Measurements from ENCODE around the gene HSPB9.

DNA sequence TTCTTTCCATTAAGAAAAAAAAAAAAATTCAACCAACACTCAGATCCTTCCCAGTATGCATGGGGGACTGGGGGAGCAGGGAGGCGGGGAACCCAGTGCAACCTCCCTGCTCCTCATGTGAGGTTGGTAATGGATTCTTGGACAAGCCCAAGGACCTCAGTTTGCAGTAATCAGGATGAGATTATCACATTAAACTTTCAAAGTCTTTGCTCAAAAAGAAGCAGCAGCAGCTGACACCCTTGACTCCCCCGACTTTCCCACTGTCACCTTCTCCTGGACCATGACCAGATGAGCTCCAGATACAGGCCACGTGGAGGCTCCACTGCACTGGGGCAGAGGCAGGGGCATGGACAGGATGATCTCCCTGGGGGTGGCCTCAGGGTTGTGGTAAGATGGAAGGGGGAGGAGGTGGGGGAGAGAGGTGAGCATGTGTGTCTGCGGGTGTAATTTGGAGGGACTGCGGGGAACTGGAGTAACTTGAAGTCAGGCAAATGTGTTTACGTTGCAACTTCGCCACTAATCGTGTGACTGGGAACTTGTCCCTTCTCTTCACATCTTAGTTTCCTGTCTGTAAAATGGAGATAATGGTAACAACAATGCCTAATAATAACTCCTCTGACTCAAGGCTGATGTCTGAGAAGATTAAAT is 44.1 kb upstream of the HSPB9 start:
- TF ChIP-seq, protein P1, sequence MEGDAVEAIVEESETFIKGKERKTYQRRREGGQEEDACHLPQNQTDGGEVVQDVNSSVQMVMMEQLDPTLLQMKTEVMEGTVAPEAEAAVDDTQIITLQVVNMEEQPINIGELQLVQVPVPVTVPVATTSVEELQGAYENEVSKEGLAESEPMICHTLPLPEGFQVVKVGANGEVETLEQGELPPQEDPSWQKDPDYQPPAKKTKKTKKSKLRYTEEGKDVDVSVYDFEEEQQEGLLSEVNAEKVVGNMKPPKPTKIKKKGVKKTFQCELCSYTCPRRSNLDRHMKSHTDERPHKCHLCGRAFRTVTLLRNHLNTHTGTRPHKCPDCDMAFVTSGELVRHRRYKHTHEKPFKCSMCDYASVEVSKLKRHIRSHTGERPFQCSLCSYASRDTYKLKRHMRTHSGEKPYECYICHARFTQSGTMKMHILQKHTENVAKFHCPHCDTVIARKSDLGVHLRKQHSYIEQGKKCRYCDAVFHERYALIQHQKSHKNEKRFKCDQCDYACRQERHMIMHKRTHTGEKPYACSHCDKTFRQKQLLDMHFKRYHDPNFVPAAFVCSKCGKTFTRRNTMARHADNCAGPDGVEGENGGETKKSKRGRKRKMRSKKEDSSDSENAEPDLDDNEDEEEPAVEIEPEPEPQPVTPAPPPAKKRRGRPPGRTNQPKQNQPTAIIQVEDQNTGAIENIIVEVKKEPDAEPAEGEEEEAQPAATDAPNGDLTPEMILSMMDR (IDR thresholded peaks at IDR 0.05) = no peak
- TF ChIP-seq POLR2A (IDR thresholded peaks at IDR 0.05) = no peak
